ENCODE results near the gene GRAMD1B. TPM values are rescaled to one million over a fixed set of nuclear protein-coding genes. Genes with fewer than 3 reads are reported as not detected.

The GRAMD1B gene
- total RNA-seq, 1 experiment from 2014 or later, result 82.1 TPM

DNA sequence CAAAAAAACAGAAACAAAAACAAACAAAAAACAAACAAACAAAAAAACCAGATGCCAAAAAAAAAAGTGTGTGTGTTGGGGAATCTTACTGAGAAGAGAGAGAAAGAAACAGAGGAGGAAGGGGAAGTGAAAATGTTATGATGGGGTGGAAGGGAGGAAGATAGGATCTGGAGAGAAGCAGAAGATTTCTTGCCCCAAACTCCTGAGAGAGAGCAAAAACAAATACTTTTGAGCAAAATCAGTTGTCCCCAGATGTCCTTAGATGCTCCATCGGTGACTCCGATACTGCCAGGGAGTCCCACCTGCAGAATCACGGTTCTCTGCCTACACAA, 19.9 kb upstream of the GRAMD1B start:
- BruUV-seq (replicated peaks), result no TSS peak
- Histone ChIP-seq H3K27ac (ENCODE audit: low read length) (no peak overlapping the region), H2AFZ (ENCODE audit: low read length) (no peak overlapping the region), H3K9ac (ENCODE audit: low read length) (no peak overlapping the region), H3K79me2 (ENCODE audit: low read length) (no peaks in the 10 kb centered on the region), H4K20me1 (ENCODE audit: low read length) (no peaks in the 10 kb centered on the region), H3F3A (ENCODE audit: low read length, unreplicated experiment) (no peaks in the 10 kb centered on the region), H3K4me2 (ENCODE audit: low read length) (no peak overlapping the region), H3K4me3 (ENCODE audit: low read length) (no peak overlapping the region), H3K9me3 (ENCODE audit: low read length) (no peaks in the 10 kb centered on the region), H3K36me3 (ENCODE audit: low read depth, low read length) (no peaks in the 10 kb centered on the region), H3K27me3 (ENCODE audit: low read length) (no peaks in the 10 kb centered on the region), H3K4me1 (ENCODE audit: insufficient read depth, low read length) (peaks cover 19% of the 10 kb centered on the region), H3K9me2 (replicated peaks; ENCODE audit: low read length) (no peaks in the 10 kb centered on the region)
- ChIA-PET POLR2A (ENCODE audit: unreplicated experiment) (no interaction called here), CTCF (interaction anchor here (0.7 kb wide), 1 partner anchor 10 kb away, joined by 3 read pairs; no protein-coding TSS in a partner anchor)
- DNase-seq (no peak), ATAC-seq (no peak)
- intact Hi-C loops (cut with micrococcal nuclease), result no loop called here
- no peak for TF ChIP-seq EZH2 (IDR thresholded peaks at IDR 0.05; ENCODE audit: low read length, unreplicated experiment)
- no peak for TF ChIP-seq EZH2phosphoT487 (IDR thresholded peaks at IDR 0.05; ENCODE audit: borderline replicate concordance, low read length)
- TF ChIP-seq, protein P1, sequence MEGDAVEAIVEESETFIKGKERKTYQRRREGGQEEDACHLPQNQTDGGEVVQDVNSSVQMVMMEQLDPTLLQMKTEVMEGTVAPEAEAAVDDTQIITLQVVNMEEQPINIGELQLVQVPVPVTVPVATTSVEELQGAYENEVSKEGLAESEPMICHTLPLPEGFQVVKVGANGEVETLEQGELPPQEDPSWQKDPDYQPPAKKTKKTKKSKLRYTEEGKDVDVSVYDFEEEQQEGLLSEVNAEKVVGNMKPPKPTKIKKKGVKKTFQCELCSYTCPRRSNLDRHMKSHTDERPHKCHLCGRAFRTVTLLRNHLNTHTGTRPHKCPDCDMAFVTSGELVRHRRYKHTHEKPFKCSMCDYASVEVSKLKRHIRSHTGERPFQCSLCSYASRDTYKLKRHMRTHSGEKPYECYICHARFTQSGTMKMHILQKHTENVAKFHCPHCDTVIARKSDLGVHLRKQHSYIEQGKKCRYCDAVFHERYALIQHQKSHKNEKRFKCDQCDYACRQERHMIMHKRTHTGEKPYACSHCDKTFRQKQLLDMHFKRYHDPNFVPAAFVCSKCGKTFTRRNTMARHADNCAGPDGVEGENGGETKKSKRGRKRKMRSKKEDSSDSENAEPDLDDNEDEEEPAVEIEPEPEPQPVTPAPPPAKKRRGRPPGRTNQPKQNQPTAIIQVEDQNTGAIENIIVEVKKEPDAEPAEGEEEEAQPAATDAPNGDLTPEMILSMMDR (conservative IDR thresholded peaks at IDR 0.05; ENCODE audit: low read depth, low read length), result no peak

DNA sequence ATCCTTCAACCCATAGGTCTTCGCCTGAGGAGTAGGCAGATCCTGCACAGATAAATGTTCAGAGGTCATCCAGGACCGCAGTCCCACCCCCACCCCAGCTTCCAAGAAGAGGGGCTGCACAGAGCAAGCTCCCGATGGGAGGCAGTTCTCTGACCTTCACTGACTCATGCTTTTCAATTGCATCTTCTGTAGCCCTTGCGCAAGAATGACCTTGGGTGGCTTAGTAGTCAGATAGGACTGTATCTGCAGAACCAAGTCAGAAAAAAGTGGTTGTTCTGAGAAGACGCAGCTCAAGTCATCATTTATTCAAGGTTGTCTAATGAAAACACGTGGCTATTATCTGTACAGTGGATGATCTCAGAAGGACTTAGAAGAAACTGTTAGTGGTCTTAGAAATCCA, 16.4 kb upstream of the GRAMD1B start:
- no peak overlapping the region for H3K27ac ChIP-seq (ENCODE audit: low read length)
- POLR2A ChIA-PET (ENCODE audit: unreplicated experiment), result no interaction called here
- no peaks in the 10 kb centered on the region for H3K79me2 ChIP-seq (ENCODE audit: low read length)
- TF ChIP-seq EZH2 (IDR thresholded peaks at IDR 0.05; ENCODE audit: low read length, unreplicated experiment), result no peak
- no peak overlapping the region for H3K4me3 ChIP-seq (ENCODE audit: low read length)
- H3K9me2 ChIP-seq (replicated peaks; ENCODE audit: low read length), result no peaks in the 10 kb centered on the region
- H3K4me1 ChIP-seq (ENCODE audit: insufficient read depth, low read length), result peaks cover 4% of the 10 kb centered on the region; the same call in 1 of the 2 replicates
- no peak overlapping the region for H3K9ac ChIP-seq (ENCODE audit: low read length)
- CTCF ChIA-PET, result no interaction called here
- H4K20me1 ChIP-seq (ENCODE audit: low read length), result no peaks in the 10 kb centered on the region
- H3F3A ChIP-seq (ENCODE audit: low read length, unreplicated experiment), result no peaks in the 10 kb centered on the region
- no peak for ATAC-seq
- no peak overlapping the region for H2AFZ ChIP-seq (ENCODE audit: low read length)
- no peak overlapping the region for H3K4me2 ChIP-seq (ENCODE audit: low read length)
- no peak for DNase-seq
- H3K36me3 ChIP-seq (ENCODE audit: low read depth, low read length), result no peaks in the 10 kb centered on the region
- no peaks in the 10 kb centered on the region for H3K9me3 ChIP-seq (ENCODE audit: low read length)
- no TSS peak for BruUV-seq (replicated peaks)
- intact Hi-C loops (cut with micrococcal nuclease), result no loop called here
- no peaks in the 10 kb centered on the region for H3K27me3 ChIP-seq (ENCODE audit: low read length)

DNA sequence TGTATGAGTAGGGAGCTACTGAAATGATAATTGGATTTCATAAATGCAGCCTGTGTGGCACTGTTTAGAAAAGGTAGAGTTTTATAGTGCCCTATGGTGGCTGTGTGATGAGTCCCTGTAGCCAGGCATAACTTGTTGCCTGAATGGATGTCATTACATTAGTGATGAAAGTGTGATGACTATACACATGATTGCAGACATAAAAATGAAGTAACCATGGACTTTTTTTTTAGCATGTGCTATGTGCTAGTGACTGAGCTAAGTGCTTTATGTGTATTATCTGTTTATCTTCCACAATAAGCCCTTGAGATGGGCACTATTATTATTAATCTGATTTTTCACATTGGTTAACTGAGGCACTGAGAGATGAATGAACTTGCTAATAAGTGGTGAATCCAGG, 13.5 kb upstream of the GRAMD1B start:
- H3F3A ChIP-seq (ENCODE audit: low read length, unreplicated experiment), result no peaks in the 10 kb centered on the region
- POLR2A ChIA-PET (ENCODE audit: unreplicated experiment), result no interaction called here
- CTCF ChIA-PET, result no interaction called here
- H3K27ac ChIP-seq (ENCODE audit: low read length), result no peak overlapping the region
- H3K4me3 ChIP-seq (ENCODE audit: low read length), result no peak overlapping the region
- no peak overlapping the region for H3K9ac ChIP-seq (ENCODE audit: low read length)
- H3K36me3 ChIP-seq (ENCODE audit: low read depth, low read length), result no peaks in the 10 kb centered on the region
- DNase-seq, result no peak
- ATAC-seq, result no peak
- no peaks in the 10 kb centered on the region for H3K9me2 ChIP-seq (replicated peaks; ENCODE audit: low read length)
- H3K4me1 ChIP-seq (ENCODE audit: insufficient read depth, low read length), result no peaks in the 10 kb centered on the region
- no peak overlapping the region for H3K4me2 ChIP-seq (ENCODE audit: low read length)
- no peaks in the 10 kb centered on the region for H4K20me1 ChIP-seq (ENCODE audit: low read length)
- intact Hi-C loops (cut with micrococcal nuclease), result no loop called here
- no peaks in the 10 kb centered on the region for H3K27me3 ChIP-seq (ENCODE audit: low read length)
- no peak overlapping the region for H2AFZ ChIP-seq (ENCODE audit: low read length)
- no peaks in the 10 kb centered on the region for H3K9me3 ChIP-seq (ENCODE audit: low read length)
- no peaks in the 10 kb centered on the region for H3K79me2 ChIP-seq (ENCODE audit: low read length)
- no peak for TF ChIP-seq EZH2 (IDR thresholded peaks at IDR 0.05; ENCODE audit: low read length, unreplicated experiment)
- TF ChIP-seq, protein P1 (conservative IDR thresholded peaks at IDR 0.05; ENCODE audit: low read depth, low read length), result no peak
- no peak for TF ChIP-seq EZH2phosphoT487 (IDR thresholded peaks at IDR 0.05; ENCODE audit: borderline replicate concordance, low read length)
- no TSS peak for BruUV-seq (replicated peaks)
